NT2/D1 (cell line): ENCODE results near the gene PIK3R4.

Experiments
- DNase-seq: peaks from one replicate; pipeline ENCODE4 v3.0.0-alpha.2; 2011; ENCODE audit warnings: low read depth, low spot score
- H3K27me3 ChIP-seq: 2 replicates; pipeline ENCODE4 v1.6.0; 2011; ENCODE audit warnings: mild to moderate bottlenecking; ENCODE audit not compliant: insufficient read length, insufficient read depth
- H3K36me3 ChIP-seq: 2 replicates; pipeline ENCODE4 v1.6.1; 2011; ENCODE audit warnings: mild to moderate bottlenecking, low read length, mixed read lengths; ENCODE audit not compliant: insufficient read depth, insufficient read length
- H3K4me1 ChIP-seq: 2 replicates; pipeline ENCODE4 v1.5.1; 2011; ENCODE audit not compliant: insufficient read depth, insufficient read length
- H3K4me3 ChIP-seq: 2 replicates; pipeline ENCODE4 v1.5.1; 2011; ENCODE audit warnings: low read depth; ENCODE audit not compliant: insufficient read length
- H3K9ac ChIP-seq: 2 replicates; pipeline ENCODE4 v1.6.0; 2011; ENCODE audit warnings: low read depth; ENCODE audit not compliant: insufficient read length
- H3K9me3 ChIP-seq: 2 replicates; pipeline ENCODE4 v1.5.1; 2011; ENCODE audit warnings: mild to moderate bottlenecking, low read length; ENCODE audit not compliant: insufficient read depth
- SUZ12 ChIP-seq: IDR thresholded peaks from 2 replicates; pipeline ENCODE4 v1.6.1; 2011; ENCODE audit not compliant: insufficient read length, insufficient read depth; ENCODE audit errors: extremely low read depth
- YY1 ChIP-seq: IDR thresholded peaks from 2 replicates; pipeline ENCODE4 v1.6.1; 2011; ENCODE audit not compliant: insufficient read length, insufficient read depth
- ZNF274 ChIP-seq: IDR thresholded peaks from 2 replicates; pipeline ENCODE4 v1.6.1; 2011; ENCODE audit warnings: mild to moderate bottlenecking, low read depth, low read length

Gene PIK3R4

GRCh38 chr3:130758624-130759369 is 12.2 kb upstream of the PIK3R4 start:
- no peaks in the 10 kb centered on the region for H3K27me3 ChIP-seq
- no peak overlapping the region for H3K4me3 ChIP-seq
- no peak for DNase-seq
- TF ChIP-seq YY1: no peak
- TF ChIP-seq SUZ12: no peak
- no peak for TF ChIP-seq ZNF274
- no peaks in the 10 kb centered on the region for H3K36me3 ChIP-seq
- no peaks in the 10 kb centered on the region for H3K4me1 ChIP-seq
- H3K9ac ChIP-seq: no peak overlapping the region
- no peaks in the 10 kb centered on the region for H3K9me3 ChIP-seq

GRCh38 chr3:130757611-130758150 is 11.1 kb upstream of the PIK3R4 start:
- Histone ChIP-seq H3K27me3 (no peaks in the 10 kb centered on the region), H3K9me3 (no peaks in the 10 kb centered on the region), H3K4me1 (no peaks in the 10 kb centered on the region), H3K36me3 (no peaks in the 10 kb centered on the region), H3K9ac (no peak overlapping the region), H3K4me3 (no peak overlapping the region)
- no peak for TF ChIP-seq ZNF274
- TF ChIP-seq YY1: no peak
- TF ChIP-seq SUZ12: no peak
- no peak for DNase-seq

- Histone ChIP-seq H3K4me1 (no peaks in the 10 kb centered on the region), H3K36me3 (no peaks in the 10 kb centered on the region), H3K9ac (no peak overlapping the region), H3K4me3 (no peak overlapping the region), H3K27me3 (no peaks in the 10 kb centered on the region), H3K9me3 (no peaks in the 10 kb centered on the region)
- TF ChIP-seq YY1: no peak
- no peak for TF ChIP-seq SUZ12
- no peak for TF ChIP-seq ZNF274
- DNase-seq: no peak
These were observed 9.0 kb upstream of the PIK3R4 start for GRCh38 chr3:130755666-130756065.

GRCh38 chr3:130748981-130749380 is 2.4 kb upstream of the PIK3R4 start:
- no peaks in the 10 kb centered on the region for H3K4me1 ChIP-seq
- H3K27me3 ChIP-seq: no peaks in the 10 kb centered on the region
- no peak overlapping the region for H3K4me3 ChIP-seq
- no peaks in the 10 kb centered on the region for H3K9me3 ChIP-seq
- no peak overlapping the region for H3K9ac ChIP-seq
- no peak for DNase-seq
- H3K36me3 ChIP-seq: peaks cover 13% of the 10 kb centered on the region
- TF ChIP-seq ZNF274 (no peak), SUZ12 (no peak), YY1 (no peak)

GRCh38 chr3:130748467-130748861 is 1.8 kb upstream of the PIK3R4 start:
- TF ChIP-seq ZNF274: no peak
- no peak for TF ChIP-seq YY1
- no peaks in the 10 kb centered on the region for H3K27me3 ChIP-seq
- H3K9ac ChIP-seq: peak overlapping the region; percentile 63
- DNase-seq: no peak
- H3K9me3 ChIP-seq: no peaks in the 10 kb centered on the region
- H3K4me1 ChIP-seq: no peaks in the 10 kb centered on the region
- H3K36me3 ChIP-seq: peaks cover 18% of the 10 kb centered on the region
- peak overlapping the region; percentile 54 for H3K4me3 ChIP-seq

GRCh38 chr3:130743354-130743753 is 3.3 kb downstream of the PIK3R4 start:
- no peaks in the 10 kb centered on the region for H3K27me3 ChIP-seq
- H3K4me3 ChIP-seq: no peak overlapping the region
- peaks cover 60% of the 10 kb centered on the region for H3K36me3 ChIP-seq
- H3K9ac ChIP-seq: no peak overlapping the region
- H3K4me1 ChIP-seq: no peaks in the 10 kb centered on the region
- DNase-seq: no peak
- no peak for TF ChIP-seq ZNF274
- H3K9me3 ChIP-seq: no peaks in the 10 kb centered on the region

GRCh38 chr3:130741946-130742610 is 4.6 kb downstream of the PIK3R4 start:
- H3K9ac ChIP-seq: no peak overlapping the region
- DNase-seq: no peak
- no peaks in the 10 kb centered on the region for H3K4me1 ChIP-seq
- no peak overlapping the region for H3K4me3 ChIP-seq
- TF ChIP-seq SUZ12: no peak
- TF ChIP-seq ZNF274: no peak
- TF ChIP-seq YY1: no peak
- no peaks in the 10 kb centered on the region for H3K9me3 ChIP-seq
- peaks cover 60% of the 10 kb centered on the region for H3K36me3 ChIP-seq
- H3K27me3 ChIP-seq: no peaks in the 10 kb centered on the region
